Ammon's horn (tissue), 1 donor: ENCODE results near the gene TAS2R50.
"Not testable (repeated sequence)": the region's sequence is repeated elsewhere in the genome, so short reads cannot be mapped to it uniquely, and the experiment has no call there.

Experiments
- DNase-seq: peaks from one replicate; pipeline ENCODE4 v3.0.0-alpha.2; 2016; ENCODE audit warnings: low spot score

TAS2R50 gene

GRCh38 chr12:10986812-10987211 lies at the start of gene TAS2R50:
TAS2R50 (minus strand) TSS chr12:10986912; CDS start chr12:10986860, 52 bp downstream.
- DNase-seq: no peak

GRCh38 chr12:11033959-11034358 lies 47.2 kb upstream of the TAS2R50 start:
- DNase-seq: not testable (repeated sequence)

- no peak for DNase-seq
These were observed 44.6 kb upstream of the TAS2R50 start, which contains the start of gene TAS2R31 for GRCh38 chr12:11031307-11031706. TAS2R31 (minus strand) TSS chr12:11031407; CDS start chr12:11031335, 72 bp downstream.

- DNase-seq: no peak
These were observed 39.4 kb upstream of the TAS2R50 start for GRCh38 chr12:11026118-11026517.

GRCh38 chr12:11023387-11023786 lies 36.7 kb upstream of the TAS2R50 start:
- DNase-seq: no peak

- no peak for DNase-seq
These were observed 35.8 kb upstream of the TAS2R50 start, which contains the start of gene TAS2R19 for GRCh38 chr12:11022520-11022919. TAS2R19 (minus strand) TSS chr12:11022620; CDS start chr12:11022571, 49 bp downstream.

GRCh38 chr12:11016937-11017336 lies 30.2 kb upstream of the TAS2R50 start:
- DNase-seq: peak; percentile 73

GRCh38 chr12:11015775-11016430 lies 29.2 kb upstream of the TAS2R50 start:
- DNase-seq: no peak

- no peak for DNase-seq
These were observed 27.5 kb upstream of the TAS2R50 start for GRCh38 chr12:11014234-11014633.

- no peak for DNase-seq
These were observed 20.9 kb upstream of the TAS2R50 start for GRCh38 chr12:11007608-11008007.

GRCh38 chr12:10998204-10998603 lies 11.5 kb upstream of the TAS2R50 start, which contains the start of gene TAS2R20:
TAS2R20 (minus strand) TSS chr12:10998304; CDS start chr12:10997875, 429 bp downstream.
- DNase-seq: no peak

- DNase-seq: no peak
These were observed 7.6 kb upstream of the TAS2R50 start for GRCh38 chr12:10994307-10994706.

GRCh38 chr12:10989107-10989506 lies 2.4 kb upstream of the TAS2R50 start:
- no peak for DNase-seq

- no peak for DNase-seq
These were observed 4.5 kb downstream of the TAS2R50 start for GRCh38 chr12:10982244-10982643.

GRCh38 chr12:10974965-10975364 lies 11.7 kb downstream of the TAS2R50 start:
- DNase-seq: no peak

- no peak for DNase-seq
These were observed 17.8 kb downstream of the TAS2R50 start for GRCh38 chr12:10968765-10969456.

GRCh38 chr12:10967409-10967808 lies 19.3 kb downstream of the TAS2R50 start:
- no peak for DNase-seq

GRCh38 chr12:10966314-10966713 lies 20.4 kb downstream of the TAS2R50 start:
- no peak for DNase-seq

- DNase-seq: no peak
These were observed 21.2 kb downstream of the TAS2R50 start for GRCh38 chr12:10965476-10965875.

- DNase-seq: no peak
These were observed 26.5 kb downstream of the TAS2R50 start for GRCh38 chr12:10960211-10960610.

- DNase-seq: peak; percentile 64
These were observed 26.9 kb downstream of the TAS2R50 start for GRCh38 chr12:10959804-10960203.

GRCh38 chr12:10957741-10958140 lies 29.0 kb downstream of the TAS2R50 start:
- DNase-seq: no peak

GRCh38 chr12:10956085-10956484 lies 30.6 kb downstream of the TAS2R50 start:
- DNase-seq: no peak
